MM.1S (cell line): ENCODE results near the gene SNCAIP.

Source experiments
- EZH2 ChIP-seq: fragments of 300-600 bp; sonication (generic); optimal IDR thresholded peaks from 2 replicates; pipeline ENCODE3; 2017; ENCODE audit warnings: low read depth, mild to moderate bottlenecking, antibody characterized with exemption, low read length, mixed read lengths
- TF ChIP-seq, protein P1 (sequence below): fragments of 300-600 bp; sonication (generic); IDR thresholded peaks from 2 replicates; pipeline ENCODE4 v1.5.1; 2016; ENCODE audit warnings: antibody characterized with exemption, low read length, mixed read lengths

DNA sequence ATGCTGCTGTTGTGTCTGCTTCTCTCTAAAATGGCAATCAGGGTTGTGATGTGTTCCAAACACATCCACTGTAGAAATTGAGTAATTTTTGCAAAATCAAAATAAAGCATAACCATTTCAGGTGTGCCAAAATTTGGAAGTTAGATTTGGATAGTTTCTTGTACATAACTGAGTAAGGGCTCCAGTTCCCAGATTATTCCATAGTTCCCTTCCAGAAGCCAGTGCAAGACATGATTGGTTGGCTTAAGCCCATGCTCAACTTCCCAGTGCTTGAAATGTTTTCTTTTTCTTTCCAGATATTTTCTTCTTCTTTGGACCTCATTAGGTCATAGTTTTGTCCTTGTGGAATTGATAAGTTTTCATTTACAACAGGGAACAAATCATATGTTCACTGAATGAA lies 64.2 kb downstream of the SNCAIP start:
- no peak for TF ChIP-seq EZH2
- TF ChIP-seq, protein P1, sequence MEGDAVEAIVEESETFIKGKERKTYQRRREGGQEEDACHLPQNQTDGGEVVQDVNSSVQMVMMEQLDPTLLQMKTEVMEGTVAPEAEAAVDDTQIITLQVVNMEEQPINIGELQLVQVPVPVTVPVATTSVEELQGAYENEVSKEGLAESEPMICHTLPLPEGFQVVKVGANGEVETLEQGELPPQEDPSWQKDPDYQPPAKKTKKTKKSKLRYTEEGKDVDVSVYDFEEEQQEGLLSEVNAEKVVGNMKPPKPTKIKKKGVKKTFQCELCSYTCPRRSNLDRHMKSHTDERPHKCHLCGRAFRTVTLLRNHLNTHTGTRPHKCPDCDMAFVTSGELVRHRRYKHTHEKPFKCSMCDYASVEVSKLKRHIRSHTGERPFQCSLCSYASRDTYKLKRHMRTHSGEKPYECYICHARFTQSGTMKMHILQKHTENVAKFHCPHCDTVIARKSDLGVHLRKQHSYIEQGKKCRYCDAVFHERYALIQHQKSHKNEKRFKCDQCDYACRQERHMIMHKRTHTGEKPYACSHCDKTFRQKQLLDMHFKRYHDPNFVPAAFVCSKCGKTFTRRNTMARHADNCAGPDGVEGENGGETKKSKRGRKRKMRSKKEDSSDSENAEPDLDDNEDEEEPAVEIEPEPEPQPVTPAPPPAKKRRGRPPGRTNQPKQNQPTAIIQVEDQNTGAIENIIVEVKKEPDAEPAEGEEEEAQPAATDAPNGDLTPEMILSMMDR, result no peak
